ENCODE results near the gene CACNB2. TPM values are rescaled to one million over a fixed set of nuclear protein-coding genes. Genes with fewer than 3 reads are reported as not detected.

Gene CACNB2
- total and polyA plus RNA-seq, 10 of the 15 experiments (the other 5 are each of a cell fraction or from before 2014, with no cell fraction given) = 0.62 to 8.1 (median 1.2) TPM

GRCh38 chr10:18254086-18254485 is 113.9 kb downstream of the CACNB2 start:
- Histone ChIP-seq H3K27me3 (replicated peaks in 1 of 2; ENCODE audit: control insufficient read depth in 2 of 2, insufficient read depth in 2 of 2, low read length in 1 of 2) (no peaks in the 10 kb centered on the region), H4K20me1 (ENCODE audit: control insufficient read depth, insufficient read depth) (no peaks in the 10 kb centered on the region), H3K27ac (ENCODE audit: control insufficient read depth, insufficient read depth) (no peak overlapping the region), H3K4me1 (ENCODE audit: control insufficient read depth, insufficient read depth, low read length) (no peaks in the 10 kb centered on the region), H3K4me3 (no peak overlapping the region), H3K4me2 (ENCODE audit: control insufficient read depth, insufficient read depth) (no peak overlapping the region), H3K9ac (ENCODE audit: control insufficient read depth, insufficient read depth, low read length) (no peak overlapping the region), H3K36me3 (ENCODE audit: control insufficient read depth in 2 of 2, insufficient read depth in 2 of 2, low read length in 1 of 2) (no peaks in the 10 kb centered on the region), H2AFZ (ENCODE audit: control insufficient read depth, low read depth, low read length) (no peak overlapping the region), H3K79me2 (ENCODE audit: control insufficient read depth, insufficient read depth, low read length) (no peaks in the 10 kb centered on the region), H3K9me3 (replicated peaks; ENCODE audit: control insufficient read depth, insufficient read depth, low read length) (no peaks in the 10 kb centered on the region)
- FAIRE-seq (no peak), ATAC-seq (no peak), DNase-seq (ENCODE audit: low read depth, low spot score) (no peak)
- POLR2A ChIA-PET = no interaction called here
- no peak for TF ChIP-seq SMC3 (IDR thresholded peaks at IDR 0.05; ENCODE audit: borderline replicate concordance, low read length)
- TF ChIP-seq KLF5 (IDR thresholded peaks at IDR 0.05; ENCODE audit: partially characterized antibody) = no peak
- TF ChIP-seq, protein P1, sequence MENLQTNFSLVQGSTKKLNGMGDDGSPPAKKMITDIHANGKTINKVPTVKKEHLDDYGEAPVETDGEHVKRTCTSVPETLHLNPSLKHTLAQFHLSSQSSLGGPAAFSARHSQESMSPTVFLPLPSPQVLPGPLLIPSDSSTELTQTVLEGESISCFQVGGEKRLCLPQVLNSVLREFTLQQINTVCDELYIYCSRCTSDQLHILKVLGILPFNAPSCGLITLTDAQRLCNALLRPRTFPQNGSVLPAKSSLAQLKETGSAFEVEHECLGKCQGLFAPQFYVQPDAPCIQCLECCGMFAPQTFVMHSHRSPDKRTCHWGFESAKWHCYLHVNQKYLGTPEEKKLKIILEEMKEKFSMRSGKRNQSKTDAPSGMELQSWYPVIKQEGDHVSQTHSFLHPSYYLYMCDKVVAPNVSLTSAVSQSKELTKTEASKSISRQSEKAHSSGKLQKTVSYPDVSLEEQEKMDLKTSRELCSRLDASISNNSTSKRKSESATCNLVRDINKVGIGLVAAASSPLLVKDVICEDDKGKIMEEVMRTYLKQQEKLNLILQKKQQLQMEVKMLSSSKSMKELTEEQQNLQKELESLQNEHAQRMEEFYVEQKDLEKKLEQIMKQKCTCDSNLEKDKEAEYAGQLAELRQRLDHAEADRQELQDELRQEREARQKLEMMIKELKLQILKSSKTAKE (IDR thresholded peaks at IDR 0.05; ENCODE audit: low read depth, poor library complexity, severe bottlenecking) = no peak
- no peak for TF ChIP-seq BCL11A (IDR thresholded peaks at IDR 0.05; ENCODE audit: low read depth, low read length)
- no peak for TF ChIP-seq REST (IDR thresholded peaks at IDR 0.05; ENCODE audit: low read depth, low read length)
- TF ChIP-seq FOS (IDR thresholded peaks at IDR 0.05; ENCODE audit: borderline replicate concordance, extremely low read depth, insufficient read length) = no peak
- no peak for TF ChIP-seq STAT1 (conservative IDR thresholded peaks at IDR 0.05)
- intact Hi-C loops (cut with micrococcal nuclease; ENCODE audit: unreplicated experiment) (no loop called here), in situ Hi-C loops (cut with MboI) (no loop called here)
- no TSS peak for BruUV-seq (replicated peaks)
- 98% methylated on average over 2 of the region's 2 CpGs for WGBS (ENCODE audit: insufficient coverage, insufficient replicate concordance, low lambda C conversion rate, missing lambda C conversion rate)
- SMC1A ChIA-PET (ENCODE audit: uncharacterized antibody, unreplicated experiment) = interaction anchor here (1.1 to 2.1 kb wide), 5 partner anchors 10 to 160 kb away, joined by 4 to 7 read pairs (median 4); no protein-coding TSS in a partner anchor
- CTCF ChIA-PET = interaction anchor here (0.6 to 2.6 kb wide), 3 partner anchors 15 to 133 kb away, joined by 3 to 16 read pairs (median 3); no protein-coding TSS in a partner anchor
- RAD21 ChIA-PET (ENCODE audit: unreplicated experiment) = no interaction called here

Measured in GM12878 (cell line).